HG02981 (cell line): ENCODE results near the gene MT1B.
"Not testable (repeated sequence)": the region's sequence is repeated elsewhere in the genome, so short reads cannot be mapped to it uniquely, and the experiment has no call there.

Experiments
- ATAC-seq: cut with Tn5 transposase; IDR thresholded peaks from one replicate; pipeline ENCODE4 v1.9.1; 2021; ENCODE audit warnings: mild to moderate bottlenecking, moderate library complexity; ENCODE audit not compliant: unreplicated experiment

The MT1B gene

GRCh38 chr16:56618138-56618537 lies 33.5 kb upstream of the MT1B start:
- no peak for ATAC-seq

GRCh38 chr16:56620339-56620897 lies 31.3 kb upstream of the MT1B start:
- ATAC-seq = no peak

GRCh38 chr16:56621665-56622445 lies 29.8 kb upstream of the MT1B start:
- ATAC-seq = not testable (repeated sequence)

GRCh38 chr16:56623184-56623583 lies 28.5 kb upstream of the MT1B start:
- not testable (repeated sequence) for ATAC-seq

GRCh38 chr16:56623637-56624036 lies 28.0 kb upstream of the MT1B start:
- ATAC-seq = no peak

- ATAC-seq = peak; percentile 58
These were observed 26.3 kb upstream of the MT1B start, which contains the start of gene MT1E for GRCh38 chr16:56625140-56625942. TSS of gene MT1E (plus strand) at chr16:56625781. CDS start at chr16:56625852, 71 bp downstream.

GRCh38 chr16:56625943-56626654 lies 25.6 kb upstream of the MT1B start:
- peak; percentile 1 for ATAC-seq

GRCh38 chr16:56626685-56627084 lies 25.0 kb upstream of the MT1B start:
- ATAC-seq = no peak

- no peak for ATAC-seq
These were observed 23.0 kb upstream of the MT1B start for GRCh38 chr16:56628486-56629350.

GRCh38 chr16:56629531-56629930 lies 22.2 kb upstream of the MT1B start:
- no peak for ATAC-seq

- ATAC-seq = peak; percentile 77
These were observed 21.6 kb upstream of the MT1B start for GRCh38 chr16:56630134-56630533.

GRCh38 chr16:56631197-56631596 lies 20.5 kb upstream of the MT1B start:
- ATAC-seq = no peak

- no peak for ATAC-seq
These were observed 19.9 kb upstream of the MT1B start for GRCh38 chr16:56631832-56632155.

- no peak for ATAC-seq
These were observed 19.4 kb upstream of the MT1B start, which contains the start of gene MT1M for GRCh38 chr16:56632156-56632847. TSS of gene MT1M (plus strand) at chr16:56632659. CDS start at chr16:56632732, 73 bp downstream.

- no peak for ATAC-seq
These were observed 18.8 kb upstream of the MT1B start for GRCh38 chr16:56632848-56633365.

- no peak for ATAC-seq
These were observed 18.2 kb upstream of the MT1B start for GRCh38 chr16:56633535-56633934.

- ATAC-seq = no peak
These were observed 16.8 kb upstream of the MT1B start for GRCh38 chr16:56634715-56635440.

- ATAC-seq = no peak
These were observed 16.2 kb upstream of the MT1B start for GRCh38 chr16:56635441-56635967.
